ENCODE measurements around the gene MACROD2.
"Not testable (repeated sequence)": the region's sequence is repeated elsewhere in the genome, so short reads cannot be mapped to it uniquely, and the experiment has no call there.

Gene MACROD2

DNA sequence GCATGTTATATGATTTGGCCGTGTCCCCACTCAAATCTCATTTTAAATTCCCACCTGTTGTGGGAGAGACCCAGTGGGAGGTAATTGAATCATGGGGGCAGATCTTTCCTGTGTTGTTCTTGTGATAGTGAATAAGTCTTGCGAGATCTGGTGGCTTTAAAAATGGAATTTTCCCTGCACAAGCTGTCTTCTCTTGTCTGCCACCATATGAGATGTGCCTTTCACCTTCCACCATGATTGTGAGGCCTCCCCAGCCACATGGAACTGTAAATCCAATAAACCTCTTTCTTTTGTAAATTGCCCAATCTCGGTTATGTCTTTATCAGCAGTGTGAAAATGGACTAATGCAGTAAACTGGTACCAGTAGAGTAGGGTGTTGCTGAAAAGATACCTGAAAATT lies 986.2 kb downstream of the MACROD2 start:
- not testable (repeated sequence) for DNase-seq

DNA sequence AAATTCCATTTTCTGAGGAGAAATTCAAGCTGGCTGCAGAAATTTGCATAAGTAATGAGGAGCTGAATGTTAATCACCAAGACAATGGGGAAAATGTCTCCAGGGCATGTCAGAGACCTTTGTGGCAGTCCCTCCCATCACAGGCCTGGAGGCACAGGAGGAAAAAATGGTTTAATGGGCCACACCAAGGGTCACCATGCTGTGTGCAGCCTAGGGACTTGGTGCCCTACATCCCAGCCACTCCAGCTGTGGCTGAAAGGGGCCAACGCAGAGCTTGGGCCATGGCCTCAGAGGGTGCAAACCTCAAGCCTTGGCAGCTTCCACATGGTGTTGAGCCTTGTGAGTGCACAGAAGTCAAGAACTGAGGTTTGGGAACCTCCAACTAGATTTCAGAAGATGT lies 987.0 kb downstream of the MACROD2 start:
- DNase-seq, result not testable (repeated sequence)

DNA sequence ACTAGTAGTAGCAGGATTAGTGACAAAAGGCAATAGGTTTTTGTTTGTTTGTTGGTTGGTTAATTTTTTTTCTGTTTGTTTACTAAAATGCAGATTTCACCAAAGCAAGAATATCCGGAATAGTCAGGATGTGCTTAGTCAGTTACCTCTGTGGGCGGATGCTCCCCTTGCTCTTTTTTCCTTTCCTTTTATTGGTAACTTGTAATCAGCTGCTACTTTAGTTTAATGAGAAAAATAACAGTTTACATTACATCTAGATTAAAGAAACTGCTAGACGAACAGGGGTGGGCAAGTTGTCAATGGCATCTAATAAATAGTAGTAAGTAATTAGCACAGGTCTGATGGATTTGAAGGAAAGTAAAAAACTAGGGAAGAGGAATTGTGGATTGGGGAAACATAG lies 989.0 kb downstream of the MACROD2 start:
- no peak for DNase-seq

DNA sequence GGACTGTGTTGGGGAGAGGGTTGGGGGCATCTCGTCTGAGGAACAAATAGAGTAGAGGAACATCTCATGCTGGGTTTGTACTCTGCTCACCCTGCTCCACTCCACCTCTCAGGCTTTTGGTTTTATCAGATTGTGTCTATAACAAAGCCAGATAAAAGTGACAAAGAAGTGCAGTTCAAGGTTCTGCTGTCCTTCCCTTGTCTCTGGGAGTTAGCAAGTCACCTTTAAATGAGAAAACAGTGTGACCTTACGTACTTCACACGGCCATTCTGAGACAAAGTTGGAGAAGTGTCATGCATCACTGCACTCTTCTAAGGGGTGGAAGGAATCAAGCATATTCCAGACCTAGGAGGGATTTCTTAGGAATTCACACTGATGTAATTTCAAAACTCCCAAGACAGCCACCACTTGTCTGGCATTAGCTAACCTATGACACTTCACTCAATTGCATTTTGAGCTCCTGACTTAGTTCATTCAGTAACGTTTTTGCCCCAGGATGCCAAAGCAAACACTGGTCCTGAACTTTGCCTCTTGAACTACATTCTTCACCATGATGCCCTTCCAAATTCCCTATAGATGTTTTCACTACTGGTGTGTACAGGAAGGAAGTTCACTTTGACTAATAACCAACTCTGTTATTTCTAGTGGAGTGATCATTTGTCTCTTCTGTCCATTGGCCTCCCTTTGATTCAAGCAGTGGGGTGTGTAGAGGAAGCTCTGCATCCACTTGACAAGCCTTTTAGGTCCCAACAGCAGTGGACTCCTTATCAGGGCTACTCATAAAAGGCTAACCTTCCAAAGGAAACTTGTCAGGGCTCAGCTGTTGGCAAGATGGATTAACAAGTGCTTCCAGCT lies 989.7 kb downstream of the MACROD2 start:
- no peak for DNase-seq

DNA sequence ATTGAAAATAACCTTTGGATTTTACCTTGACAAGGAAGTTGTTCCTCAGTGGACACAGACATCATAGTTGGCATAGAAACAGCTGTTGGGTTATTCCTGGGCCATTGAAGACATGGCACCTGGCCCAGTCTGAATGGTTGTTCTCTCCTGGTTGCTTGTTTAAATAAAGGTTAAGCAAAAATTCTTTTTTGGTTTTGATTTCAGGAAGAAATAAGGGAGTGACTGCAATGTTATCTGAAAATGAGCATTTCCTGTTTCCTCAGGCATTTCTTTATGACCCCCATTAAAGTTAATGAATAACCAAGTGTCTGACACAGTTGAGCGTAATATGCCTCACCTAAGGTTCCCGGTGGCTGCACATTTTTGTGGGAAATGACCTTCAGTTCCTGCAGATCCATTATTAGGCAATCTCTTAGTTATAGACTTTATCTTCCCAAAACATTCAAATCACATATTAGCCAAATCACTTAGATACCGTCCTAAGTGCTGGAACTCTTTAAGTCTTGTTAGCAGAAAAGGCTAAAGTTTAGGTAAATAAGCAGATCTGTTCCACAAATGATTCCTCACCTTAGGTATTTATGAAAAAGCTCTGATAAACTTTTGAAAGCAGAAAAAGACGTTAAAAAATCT lies 990.8 kb downstream of the MACROD2 start:
- no peak for DNase-seq

DNA sequence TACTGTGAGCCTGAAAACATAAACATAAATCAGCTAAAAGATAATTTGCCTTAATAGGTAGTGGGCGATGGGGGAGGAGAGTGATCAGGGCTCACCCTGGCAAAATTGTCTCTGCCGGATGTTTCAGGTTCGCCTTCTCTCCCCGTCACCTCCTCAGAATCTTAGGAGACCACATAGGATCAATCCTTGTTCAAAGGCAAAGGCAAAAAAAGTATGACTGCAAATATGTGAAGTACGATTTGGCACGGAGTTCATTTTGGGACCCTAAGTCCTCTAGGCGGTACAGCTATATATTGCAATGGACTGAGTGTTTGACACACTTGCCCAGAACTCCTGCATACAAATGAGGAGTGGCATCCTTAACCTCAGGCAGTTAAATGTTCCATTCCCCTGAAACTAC lies 991.3 kb downstream of the MACROD2 start:
- DNase-seq, result no peak

DNA sequence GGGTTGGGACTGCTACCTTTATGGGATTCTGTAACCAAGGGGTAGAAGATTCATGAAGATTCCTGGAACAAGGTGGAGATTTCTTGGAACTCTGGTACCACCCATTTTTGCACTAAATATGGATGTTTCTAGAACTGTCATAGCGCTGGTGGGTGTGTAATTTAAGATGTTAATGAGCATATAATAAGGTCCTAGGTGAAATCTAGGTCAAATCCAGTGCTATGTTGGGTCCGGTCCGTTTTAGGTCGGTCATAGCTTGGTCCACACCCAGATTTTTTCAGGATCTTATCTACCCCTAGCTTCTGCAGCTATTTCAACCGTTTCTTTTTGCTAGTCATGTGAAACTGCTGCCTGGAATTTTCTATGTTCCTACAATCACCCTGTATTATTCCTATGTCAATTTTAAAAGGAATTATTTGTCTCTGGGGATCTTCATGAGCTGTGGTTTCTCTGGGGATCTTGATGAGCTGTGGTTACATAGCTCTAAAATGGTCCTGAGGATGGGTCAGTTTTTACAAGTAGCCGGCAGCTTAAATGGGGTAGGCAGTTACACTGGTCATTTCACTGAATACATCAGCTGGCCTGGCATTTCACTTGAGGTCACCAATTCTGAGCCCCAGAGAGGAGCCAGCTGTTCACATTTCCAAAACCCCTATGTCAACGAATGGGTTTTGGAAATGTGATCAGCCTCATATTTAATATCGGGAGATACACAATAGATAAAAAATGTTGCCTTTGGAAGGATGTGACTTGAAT lies 994.4 kb downstream of the MACROD2 start:
- no peak for DNase-seq

DNA sequence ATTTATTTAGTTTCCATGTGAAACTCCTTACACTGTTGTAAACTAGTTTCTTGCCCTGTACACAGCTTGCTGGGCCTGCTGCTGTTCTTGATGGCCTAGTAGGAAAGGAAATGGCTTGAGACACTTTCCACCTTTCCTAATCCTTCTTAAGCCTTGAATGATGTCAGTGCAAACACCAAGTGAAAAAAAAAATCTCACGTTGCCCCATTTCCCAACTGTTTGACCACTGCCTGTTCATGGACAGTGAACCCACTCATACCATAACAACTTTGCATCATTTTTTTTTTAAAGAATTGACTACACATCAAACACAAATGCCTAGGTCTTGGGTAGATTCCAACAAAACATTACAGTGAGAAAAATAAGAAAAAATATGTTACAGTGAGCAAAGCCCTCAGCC lies 995.7 kb downstream of the MACROD2 start:
- no peak for DNase-seq

DNA sequence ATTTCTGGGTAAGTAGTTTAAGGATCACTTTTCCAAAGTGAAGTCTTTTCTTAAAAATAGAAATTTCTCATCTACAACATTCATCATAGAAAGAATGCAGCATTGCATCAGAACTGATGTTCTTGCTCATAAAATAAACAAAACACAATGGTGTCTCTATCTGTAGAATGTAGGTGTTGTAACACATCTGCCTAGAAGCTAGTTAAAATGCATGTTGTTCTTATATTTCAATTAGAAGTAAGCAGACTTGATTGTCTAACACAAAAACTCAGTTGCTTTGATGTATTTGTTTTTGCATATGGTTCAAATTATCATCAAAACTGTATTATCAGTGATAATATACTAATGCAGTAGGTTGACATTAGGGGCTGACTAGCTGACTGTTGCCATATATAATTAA lies 996.8 kb downstream of the MACROD2 start:
- DNase-seq, result no peak

DNA sequence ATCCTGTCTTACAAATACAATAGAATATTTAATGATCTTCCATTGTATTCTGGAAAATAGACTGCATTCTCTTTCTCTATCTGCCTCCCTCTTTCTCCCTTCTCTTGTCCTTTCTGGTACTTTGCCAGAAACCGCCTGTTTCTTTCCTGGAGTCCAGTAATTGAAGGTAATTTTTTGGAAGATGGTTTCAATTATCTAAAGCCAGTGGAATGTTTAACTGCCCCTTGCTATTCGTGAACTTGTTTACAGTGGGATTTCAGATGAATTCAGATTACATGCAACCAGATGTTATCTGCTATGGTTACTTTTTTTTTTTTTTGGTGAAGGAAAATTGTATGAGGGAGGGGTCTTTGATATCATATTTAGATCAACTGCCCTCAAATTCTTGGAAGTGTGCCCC lies 997.6 kb downstream of the MACROD2 start:
- DNase-seq, result no peak

DNA sequence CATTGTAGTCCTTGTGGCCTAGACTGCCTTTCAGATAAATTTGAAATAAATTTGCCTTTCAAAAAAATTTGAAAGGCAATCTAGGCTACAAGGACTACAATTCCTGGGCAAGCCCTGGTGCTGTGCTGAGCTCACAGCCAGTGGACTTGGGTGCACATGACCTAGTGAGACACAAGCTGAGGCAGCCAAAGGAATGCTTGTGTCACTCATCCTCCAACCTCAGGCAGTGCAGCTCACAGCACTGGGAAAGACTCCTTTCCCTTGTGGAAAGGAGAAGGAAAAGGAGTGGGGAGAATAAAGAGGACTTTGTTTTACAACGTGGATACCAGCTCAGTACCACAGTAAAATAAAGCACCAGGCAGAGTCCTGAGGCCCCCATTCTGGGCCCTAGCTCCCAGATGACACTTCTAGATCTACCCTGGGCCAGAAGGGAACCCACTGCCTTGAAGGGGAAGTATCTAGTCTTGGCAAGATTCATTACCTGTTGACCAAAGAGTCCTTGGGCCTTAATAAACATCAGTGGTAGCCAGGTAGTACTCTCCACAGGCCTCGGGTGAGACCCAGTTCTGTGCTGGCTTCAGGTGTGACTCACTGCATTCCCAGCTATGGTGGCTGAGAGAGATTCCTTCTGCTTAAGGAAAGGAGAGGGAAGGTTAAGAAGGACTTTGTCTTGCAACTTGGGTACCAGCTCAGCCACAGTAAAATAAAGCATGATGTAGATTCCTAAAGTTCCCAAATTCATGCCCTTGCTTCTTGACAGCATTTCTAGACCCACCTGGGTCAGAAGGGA lies 1001.8 kb downstream of the MACROD2 start:
- DNase-seq, result no peak

DNA sequence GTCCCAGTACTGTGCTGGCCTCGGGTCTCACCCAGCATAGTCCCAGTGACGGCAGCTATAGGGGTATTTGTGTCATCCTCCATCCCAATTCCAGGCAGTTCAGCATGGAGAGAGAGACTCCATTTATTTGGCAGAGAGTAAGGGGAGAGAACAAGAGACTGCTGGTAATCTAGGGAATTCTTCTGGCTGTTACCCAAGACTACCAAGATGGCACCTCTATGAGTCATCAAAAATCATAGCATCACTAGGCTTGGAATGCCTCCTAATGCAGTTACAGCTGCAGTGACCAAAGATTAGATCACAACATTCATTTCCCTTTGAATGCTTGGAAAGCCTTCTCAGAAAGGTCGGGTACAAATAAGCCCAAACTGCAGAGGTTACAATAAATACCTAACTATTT lies 1002.5 kb downstream of the MACROD2 start:
- no peak for DNase-seq

DNA sequence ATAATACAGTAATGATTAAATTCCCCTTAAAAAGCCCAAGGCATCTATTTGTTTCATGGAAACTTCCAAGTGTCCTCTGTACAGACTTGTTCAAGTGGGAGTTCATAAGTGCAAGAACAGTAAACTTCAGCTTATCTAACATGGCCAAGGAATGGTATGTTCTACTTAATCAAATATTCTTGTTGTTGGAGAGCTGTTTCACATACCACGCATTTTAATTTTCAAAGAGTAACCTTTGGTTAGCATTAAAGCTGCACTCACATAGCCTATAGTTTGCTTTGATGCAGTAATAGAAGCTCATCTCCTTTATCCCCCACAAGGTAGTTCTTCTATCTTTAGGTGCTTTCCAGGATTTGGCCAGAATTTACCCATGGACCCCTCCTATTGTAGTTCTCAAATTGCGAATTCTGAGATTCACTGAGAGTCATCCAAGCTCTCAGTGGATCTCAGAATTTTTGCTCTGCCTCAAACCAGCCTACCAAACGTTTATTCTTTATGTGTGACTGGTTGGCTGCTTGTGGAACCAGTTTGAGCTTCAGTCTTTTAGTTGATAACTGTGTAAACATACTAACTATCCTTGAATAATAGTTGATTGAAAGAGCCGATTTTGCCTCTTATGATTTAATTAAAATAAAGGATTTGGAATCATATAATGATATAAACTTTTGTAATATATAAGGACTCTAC lies 1010.1 kb downstream of the MACROD2 start:
- no peak for DNase-seq

DNA sequence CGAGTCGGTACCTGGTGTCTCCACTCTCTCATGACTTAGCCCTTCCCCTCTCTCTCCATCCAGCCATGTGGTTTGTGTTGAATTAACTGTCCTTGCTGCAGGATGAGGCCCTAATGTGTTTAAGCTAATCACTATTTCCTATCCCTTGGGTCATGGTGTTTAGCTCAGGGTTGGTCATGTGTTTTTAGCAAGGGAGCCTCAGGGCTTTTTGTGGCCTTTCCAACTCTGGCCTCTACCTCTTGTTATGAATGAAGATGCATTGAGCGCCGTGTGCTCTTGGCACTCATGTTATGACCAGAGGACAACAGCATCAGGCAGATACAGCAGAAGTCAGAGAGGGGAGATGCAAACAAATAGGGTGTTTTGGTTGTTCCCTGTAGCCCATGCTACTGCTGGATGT lies 1016.3 kb downstream of the MACROD2 start:
- DNase-seq, result no peak

DNA sequence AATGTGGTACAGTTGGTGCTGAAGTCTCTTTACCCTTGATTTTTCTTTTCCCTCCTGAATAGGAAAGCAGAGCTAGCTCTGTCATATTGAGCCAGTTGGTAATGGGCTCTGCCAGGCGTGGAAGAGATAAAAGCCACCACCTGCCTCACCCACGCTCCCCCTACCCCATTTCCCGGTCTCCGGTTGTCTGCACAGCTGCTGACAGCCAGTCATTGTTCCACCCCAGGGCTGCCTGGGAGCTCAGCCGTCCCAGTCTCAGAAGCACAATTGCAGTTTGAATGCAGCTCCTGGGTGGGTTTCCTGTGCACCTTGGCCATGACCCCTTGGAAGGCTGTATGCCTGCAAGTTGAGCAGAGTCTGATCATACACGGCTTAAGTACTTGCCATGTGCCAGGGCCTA lies 1017.2 kb downstream of the MACROD2 start:
- DNase-seq, result no peak

DNA sequence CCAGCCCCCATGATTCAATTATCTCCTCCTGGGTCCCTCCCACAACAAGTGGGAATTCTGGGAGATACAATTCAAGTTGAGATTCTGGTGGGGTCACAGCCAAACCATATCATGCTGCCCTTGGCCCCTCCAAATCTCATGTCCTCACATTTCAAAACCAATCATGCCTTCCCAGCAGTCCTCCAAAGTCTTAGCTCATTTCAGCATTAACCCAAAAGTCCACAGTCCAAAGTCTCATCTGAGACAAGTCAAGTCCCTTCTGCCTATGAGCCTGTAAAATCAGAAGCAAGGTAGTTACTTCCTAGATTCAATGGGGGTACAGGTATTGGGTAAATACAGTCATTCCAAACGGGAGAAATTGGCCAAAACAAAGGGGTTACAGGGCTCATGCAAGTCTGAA lies 1021.6 kb downstream of the MACROD2 start:
- not testable (repeated sequence) for DNase-seq

DNA sequence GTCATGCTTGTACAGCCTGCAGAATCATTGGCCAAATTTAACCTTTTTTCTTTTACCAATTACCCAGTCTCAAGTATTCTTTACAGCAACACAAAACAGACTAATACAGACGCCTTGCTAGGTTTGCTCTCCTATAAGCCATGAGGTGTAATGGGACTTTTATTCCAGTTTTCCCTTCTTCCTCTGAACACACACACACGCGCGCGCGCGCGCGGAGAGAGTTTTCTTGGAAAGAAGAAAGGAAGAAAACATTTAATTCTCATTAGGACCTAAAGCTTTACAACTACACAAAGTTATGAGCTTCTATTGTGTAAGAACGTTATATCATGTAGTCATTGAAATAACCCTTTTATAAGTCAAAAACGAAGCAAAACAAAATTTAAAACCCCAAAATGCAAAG lies 1023.6 kb downstream of the MACROD2 start:
- no peak for DNase-seq

DNA sequence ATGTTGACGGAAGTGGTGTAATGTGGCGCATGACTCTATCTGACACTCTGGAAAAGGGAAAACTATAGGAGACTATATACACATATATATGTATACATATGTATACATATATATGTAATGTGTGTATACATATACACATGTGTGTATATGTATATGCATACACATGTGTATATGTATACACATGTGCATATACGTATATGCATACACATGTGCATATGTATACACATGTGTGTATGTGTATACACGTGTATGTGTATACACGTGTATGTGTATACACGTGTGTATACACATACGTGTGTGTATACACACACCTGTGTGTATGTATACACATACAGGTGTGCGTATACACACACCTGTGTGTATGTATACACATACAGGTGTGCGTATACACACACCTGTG lies 1025.5 kb downstream of the MACROD2 start:
- no peak for DNase-seq

DNA sequence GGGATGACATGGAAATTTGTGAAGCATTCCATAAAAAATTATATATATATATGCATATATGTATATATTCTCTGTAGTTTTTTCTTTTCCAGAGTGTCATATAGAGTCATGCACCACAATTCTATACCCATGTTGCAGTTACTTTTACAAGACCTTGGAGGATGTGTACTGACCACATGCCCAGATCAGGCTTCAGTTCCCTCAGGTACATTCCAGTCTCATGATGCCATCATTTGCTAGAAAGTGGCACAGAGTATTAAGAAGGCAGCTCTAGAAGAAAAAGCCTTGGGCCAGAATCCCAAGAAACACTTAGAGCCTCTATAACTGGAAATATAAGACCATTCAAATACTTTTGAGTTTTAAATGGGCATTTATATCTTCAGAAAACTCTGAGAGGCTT lies 1027.6 kb downstream of the MACROD2 start:
- DNase-seq, result no peak

DNA sequence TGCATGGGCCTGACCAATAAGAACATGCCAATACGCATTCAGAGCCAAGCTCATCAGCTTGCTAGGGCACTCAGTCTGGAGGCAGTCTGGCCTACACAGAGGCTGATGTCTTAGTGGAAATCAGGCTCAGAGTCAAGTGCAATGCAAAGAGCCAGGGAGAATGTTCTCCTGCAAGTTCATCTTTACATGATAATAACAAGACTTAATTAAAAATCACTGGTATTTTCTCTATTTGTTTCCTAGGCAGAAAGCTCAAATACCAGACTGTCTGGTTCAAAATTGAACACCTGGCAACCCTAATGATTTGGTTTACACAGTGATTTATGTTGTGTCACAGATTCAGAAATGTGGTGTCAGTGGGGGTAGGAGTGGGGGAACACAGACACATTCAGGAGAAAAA lies 1031.4 kb downstream of the MACROD2 start:
- no peak for DNase-seq

DNA sequence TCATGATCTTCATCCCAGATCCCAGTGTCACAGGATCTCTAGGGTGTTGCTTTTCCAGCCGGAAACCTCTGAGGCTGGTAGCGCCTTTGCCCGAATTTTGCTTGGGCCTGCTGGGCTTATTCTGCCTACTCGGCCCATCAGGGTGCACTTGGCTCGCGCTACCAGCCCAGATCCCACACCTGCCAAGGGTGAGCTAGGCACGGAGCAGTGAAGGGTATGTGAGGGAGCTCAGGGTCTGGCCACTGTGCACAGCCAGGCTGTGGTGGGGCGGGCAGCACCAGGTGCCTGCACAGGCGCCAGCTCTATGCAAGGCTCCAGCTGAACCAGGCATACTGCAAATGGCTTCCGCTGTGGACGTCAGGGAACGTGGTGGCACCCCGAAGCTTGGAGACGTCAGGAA lies 1035.5 kb downstream of the MACROD2 start:
- no peak for DNase-seq

DNA sequence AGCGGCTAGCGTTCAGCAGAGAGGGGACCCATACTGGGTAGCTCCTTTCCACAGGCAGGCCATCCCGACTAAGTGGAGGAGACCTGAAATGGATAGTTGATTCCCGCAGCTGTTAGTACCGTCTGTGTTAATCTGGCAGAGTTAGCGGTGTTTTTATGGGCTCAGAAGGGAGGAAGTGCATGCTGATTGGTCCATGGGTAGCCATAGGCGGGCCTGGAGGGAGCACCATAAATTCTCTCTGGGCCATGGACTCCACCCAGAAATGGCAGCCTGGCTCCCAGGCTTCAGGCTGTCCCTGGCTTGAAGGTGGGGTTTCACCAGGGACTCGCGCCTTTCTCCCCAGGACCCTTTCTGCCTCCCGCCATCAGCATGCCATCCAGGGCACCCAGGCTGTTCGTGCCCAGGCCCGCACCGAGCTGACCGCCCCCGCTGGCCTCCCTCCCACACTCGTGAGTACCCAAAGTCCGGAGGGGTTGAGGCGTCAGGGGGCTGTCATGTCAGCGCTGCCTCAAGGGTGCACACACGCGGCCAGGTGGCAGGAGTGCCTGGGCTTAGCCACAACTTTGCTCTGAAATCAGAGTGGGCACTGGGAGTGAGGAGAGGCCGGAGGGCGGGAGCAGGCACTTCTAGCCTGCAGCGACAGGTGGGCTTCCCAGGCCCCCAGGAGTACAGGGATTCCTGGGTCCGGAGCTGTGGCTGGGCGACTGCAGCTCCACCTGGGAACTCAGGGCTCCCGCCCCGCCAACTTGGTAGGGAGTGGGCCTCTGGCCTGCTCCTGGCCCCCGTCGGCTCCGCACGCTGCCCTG lies 1036.4 kb downstream of the MACROD2 start:
- no peak for DNase-seq

Measured in right forelimb (tissue), 1 donor.